Breast epithelium (tissue), 4 donors: ENCODE measurements around the gene KRT34. TPM values are rescaled to one million over a fixed set of nuclear protein-coding genes. Genes with fewer than 3 reads are reported as not detected.

ENCODE experiments used
- DNase-seq, 2 donors: peaks; one replicate each; pipeline ENCODE4 v3.0.0-alpha.2; 2019; ENCODE audit warnings: low spot score in 2 of 2
- H3K27ac ChIP-seq, 2 donors: fragments of 200-600 bp; sonication (generic) in 1 of 2; one replicate each; pipeline ENCODE4 v1.5.1; 2016 to 2019; ENCODE audit warnings: mild to moderate bottlenecking in 1 of 2
- H3K27me3 ChIP-seq, 2 donors: fragments of 200-600 bp; sonication (generic) in 1 of 2; one replicate each; pipeline versions ENCODE4 v1.5.1 to v1.6.0; 2017 to 2019; ENCODE audit warnings: control low read depth in 1 of 2, mild to moderate bottlenecking in 1 of 2
- H3K36me3 ChIP-seq: fragments of 200-600 bp; one replicate; pipeline ENCODE4 v1.5.1; 2019
- H3K4me1 ChIP-seq, 2 donors: fragments of 200-600 bp; sonication (generic); one replicate each; pipeline ENCODE4 v1.5.1; 2016 to 2019; ENCODE audit warnings: control low read depth in 1 of 2
- H3K4me3 ChIP-seq, 3 donors: fragments of 200-600 bp; sonication (generic); 1 replicate in 2 of 3; 2 replicates in 1 of 3; pipeline ENCODE4 v1.5.1; 2016 to 2019; ENCODE audit warnings: mild to moderate bottlenecking in 3 of 3, moderate library complexity in 2 of 3
- H3K9me3 ChIP-seq, 2 donors: fragments of 200-600 bp; sonication (generic) in 1 of 2; one replicate each; pipeline ENCODE4 v1.5.1; 2016 to 2019; ENCODE audit warnings: control low read depth in 1 of 2
- POLR2A ChIP-seq: fragments of 450-650 bp; IDR thresholded peaks from one replicate; pipeline ENCODE4 v1.6.1; 2016; ENCODE audit warnings: antibody characterized with exemption, mild to moderate bottlenecking, moderate library complexity
- POLR2AphosphoS5 ChIP-seq, 3 donors: sonication (generic); formaldehyde crosslinking; IDR thresholded peaks; one replicate each; pipeline ENCODE4 v1.6.1; 2017; ENCODE audit warnings: antibody characterized with exemption in 3 of 3
- intact Hi-C: fragments of 100-400 bp; cut with DNase I; formaldehyde crosslinking; loops from one replicate; pipeline ENCODE4 v1.15.1; 2023; ENCODE audit warnings: low total_unique reads
- total RNA-seq, 3 donors: library from RNA; depleted of rRNA; stranded (reverse); fragments of >200 nt; gene quantifications; one replicate each; pipeline ENCODE4 v1.1.0, GENCODE V29; 2016
- TF ChIP-seq, protein P1 (sequence below), 3 donors: fragments of 450-650 bp; IDR thresholded peaks; one replicate each; pipeline ENCODE4 v1.5.1; 2016 to 2017; ENCODE audit warnings: antibody characterized with exemption in 3 of 3, mild to moderate bottlenecking in 3 of 3, moderate library complexity in 3 of 3

The KRT34 gene
- total RNA-seq, 3 donors from 2014 or later = not detected

DNA sequence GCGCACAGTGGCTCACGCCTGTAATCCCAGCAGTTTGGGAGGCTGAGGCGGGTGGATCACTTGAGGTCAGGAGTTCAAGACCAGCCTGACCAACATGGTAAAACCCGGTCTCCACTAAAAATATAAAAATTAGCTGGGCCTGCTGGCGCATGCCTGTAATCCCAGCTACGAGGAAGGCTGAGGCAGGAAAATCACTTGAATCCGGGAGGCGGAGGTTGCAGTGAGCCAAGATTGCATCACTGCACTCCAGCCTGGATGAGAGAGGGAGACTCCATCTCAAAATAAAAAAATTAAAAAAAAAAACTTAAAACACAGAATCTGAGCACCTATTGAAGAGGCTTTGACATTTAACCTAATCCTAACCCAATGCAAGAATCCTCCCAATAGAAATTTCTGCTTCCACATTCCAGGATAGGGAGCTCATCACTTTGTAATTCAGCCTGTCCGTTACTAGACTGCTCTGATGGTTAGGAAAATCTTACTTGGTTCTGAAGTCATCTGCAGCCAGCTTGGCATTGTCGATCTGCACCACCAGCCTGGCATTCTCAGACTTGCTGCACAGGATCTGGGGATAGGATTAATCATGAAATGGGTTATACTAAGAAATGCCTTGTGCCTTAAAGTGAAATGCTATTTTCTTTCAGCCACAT is 14.6 kb downstream of the KRT34 start:
- no peaks in the 10 kb centered on the region for H3K4me1 ChIP-seq
- intact Hi-C loops = no loop called here
- no peaks in the 10 kb centered on the region for H3K36me3 ChIP-seq
- TF ChIP-seq POLR2A (no peak), POLR2AphosphoS5 (IDR thresholded peaks at IDR 0.05) (no peak)
- TF ChIP-seq, protein P1, sequence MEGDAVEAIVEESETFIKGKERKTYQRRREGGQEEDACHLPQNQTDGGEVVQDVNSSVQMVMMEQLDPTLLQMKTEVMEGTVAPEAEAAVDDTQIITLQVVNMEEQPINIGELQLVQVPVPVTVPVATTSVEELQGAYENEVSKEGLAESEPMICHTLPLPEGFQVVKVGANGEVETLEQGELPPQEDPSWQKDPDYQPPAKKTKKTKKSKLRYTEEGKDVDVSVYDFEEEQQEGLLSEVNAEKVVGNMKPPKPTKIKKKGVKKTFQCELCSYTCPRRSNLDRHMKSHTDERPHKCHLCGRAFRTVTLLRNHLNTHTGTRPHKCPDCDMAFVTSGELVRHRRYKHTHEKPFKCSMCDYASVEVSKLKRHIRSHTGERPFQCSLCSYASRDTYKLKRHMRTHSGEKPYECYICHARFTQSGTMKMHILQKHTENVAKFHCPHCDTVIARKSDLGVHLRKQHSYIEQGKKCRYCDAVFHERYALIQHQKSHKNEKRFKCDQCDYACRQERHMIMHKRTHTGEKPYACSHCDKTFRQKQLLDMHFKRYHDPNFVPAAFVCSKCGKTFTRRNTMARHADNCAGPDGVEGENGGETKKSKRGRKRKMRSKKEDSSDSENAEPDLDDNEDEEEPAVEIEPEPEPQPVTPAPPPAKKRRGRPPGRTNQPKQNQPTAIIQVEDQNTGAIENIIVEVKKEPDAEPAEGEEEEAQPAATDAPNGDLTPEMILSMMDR (IDR thresholded peaks at IDR 0.05) = no peak
- H3K4me3 ChIP-seq = no peak overlapping the region
- no peaks in the 10 kb centered on the region for H3K27me3 ChIP-seq
- H3K9me3 ChIP-seq = no peaks in the 10 kb centered on the region
- no peak overlapping the region for H3K27ac ChIP-seq
- peak in 1 of 2 donors; percentile 41 for DNase-seq

DNA sequence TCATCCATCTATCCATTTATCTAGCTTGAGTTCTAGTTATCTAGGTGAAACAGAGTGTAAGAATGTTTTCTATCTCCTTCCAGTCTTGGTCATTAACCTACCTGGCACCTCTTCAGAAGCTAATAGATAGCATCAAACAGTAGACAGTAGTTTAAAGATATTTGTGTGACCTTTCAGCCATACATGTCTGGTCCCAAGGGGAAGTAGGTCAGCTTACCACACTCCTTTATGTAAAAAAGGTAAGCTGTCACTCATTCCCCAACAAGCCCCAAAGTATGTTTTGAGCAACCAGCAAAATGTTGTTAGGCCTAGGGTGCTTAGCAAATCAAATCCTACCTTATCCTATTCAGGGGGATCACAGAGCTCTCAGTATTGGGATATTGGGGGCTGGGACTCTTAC is 16.0 kb downstream of the KRT34 start:
- TF ChIP-seq POLR2A = no peak
- TF ChIP-seq, protein P1 (IDR thresholded peaks at IDR 0.05) = no peak
- TF ChIP-seq POLR2AphosphoS5 (IDR thresholded peaks at IDR 0.05) = no peak
- Histone ChIP-seq H3K4me3 (no peak overlapping the region), H3K36me3 (no peaks in the 10 kb centered on the region), H3K9me3 (no peaks in the 10 kb centered on the region), H3K27me3 (no peaks in the 10 kb centered on the region), H3K27ac (no peak overlapping the region), H3K4me1 (no peaks in the 10 kb centered on the region)
- DNase-seq = no peak
- intact Hi-C loops = no loop called here

DNA sequence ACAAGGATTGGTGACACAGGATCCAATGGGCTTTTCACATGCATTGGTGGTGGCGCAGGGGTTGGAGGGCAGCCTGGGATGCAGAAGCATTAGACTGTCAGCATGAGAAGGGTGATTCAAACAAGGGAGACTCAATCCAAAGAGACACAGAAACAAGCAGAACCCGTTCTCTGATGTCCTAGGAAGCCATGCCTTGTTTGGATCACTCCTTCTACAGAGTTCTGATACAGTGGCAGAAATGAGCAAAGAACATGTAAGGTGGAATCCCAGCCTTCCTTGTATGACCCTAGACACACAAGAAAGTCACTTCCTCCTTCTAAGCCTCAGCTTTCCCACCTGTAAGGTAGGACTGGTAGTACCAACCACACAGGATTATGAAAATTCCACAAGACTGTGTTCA is 18.2 kb downstream of the KRT34 start:
- Histone ChIP-seq H3K27me3 (no peaks in the 10 kb centered on the region), H3K27ac (no peak overlapping the region), H3K36me3 (no peaks in the 10 kb centered on the region), H3K9me3 (no peaks in the 10 kb centered on the region), H3K4me1 (no peaks in the 10 kb centered on the region), H3K4me3 (no peak overlapping the region)
- intact Hi-C loops = no loop called here
- DNase-seq = no peak
- TF ChIP-seq POLR2AphosphoS5 (IDR thresholded peaks at IDR 0.05) (no peak), POLR2A (no peak)
- TF ChIP-seq, protein P1 (IDR thresholded peaks at IDR 0.05) = no peak

DNA sequence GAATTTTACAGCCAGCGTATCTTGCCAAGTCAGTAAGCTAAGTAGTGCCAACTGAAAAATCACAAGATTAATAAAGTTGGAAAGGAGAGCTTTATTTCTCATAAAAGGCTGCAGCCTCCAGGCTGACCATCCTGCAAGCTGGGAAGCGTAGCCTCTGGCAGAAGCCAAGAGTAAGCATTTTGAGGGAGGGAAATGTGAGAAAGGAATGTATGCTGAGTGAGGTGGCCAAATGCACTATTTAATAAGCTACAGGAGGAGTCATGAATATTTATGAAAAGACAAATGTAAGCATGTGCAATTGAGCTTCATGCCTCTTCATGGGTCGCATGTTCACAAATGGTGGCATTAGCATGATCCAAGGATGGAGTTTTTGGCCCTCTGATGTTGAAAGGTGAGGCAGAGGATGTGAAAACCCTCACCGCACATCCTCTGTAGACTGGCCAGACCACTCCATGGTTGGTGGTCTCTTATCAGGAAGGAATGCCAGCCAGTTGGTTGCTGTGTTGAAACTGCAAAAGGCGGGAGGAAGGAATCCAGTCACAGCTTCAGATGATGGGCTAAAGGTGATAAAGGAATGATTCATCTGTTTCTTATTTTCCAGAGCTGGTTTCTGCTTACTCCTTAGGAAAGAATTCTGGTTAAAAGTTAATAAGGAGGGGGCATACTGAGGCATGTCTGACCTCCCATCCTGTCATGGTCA is 21.7 kb downstream of the KRT34 start:
- Histone ChIP-seq H3K27me3 (no peaks in the 10 kb centered on the region), H3K4me3 (no peak overlapping the region), H3K9me3 (no peaks in the 10 kb centered on the region), H3K36me3 (no peaks in the 10 kb centered on the region), H3K4me1 (no peaks in the 10 kb centered on the region), H3K27ac (no peak overlapping the region)
- intact Hi-C loops = no loop called here
- TF ChIP-seq POLR2AphosphoS5 (IDR thresholded peaks at IDR 0.05) = no peak
- no peak for DNase-seq

DNA sequence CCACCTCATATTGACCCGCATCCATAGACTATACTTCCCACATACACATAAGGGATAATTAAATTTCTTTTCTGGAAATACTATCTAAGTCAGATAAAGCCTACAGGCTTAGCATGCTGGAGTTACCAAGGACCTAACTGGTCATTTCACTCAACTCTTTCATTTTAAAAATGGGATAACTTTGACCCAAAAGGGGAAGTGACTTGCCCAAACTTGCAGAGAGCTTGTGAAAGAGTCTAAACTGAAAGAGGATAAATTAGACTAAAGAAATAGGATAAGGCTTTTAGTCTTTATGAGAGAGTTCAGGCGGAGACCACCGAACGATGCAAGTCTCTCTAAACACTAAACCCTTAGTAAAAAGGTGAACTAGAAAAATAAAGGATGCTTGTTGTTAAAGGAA is 27.6 kb downstream of the KRT34 start:
- no peaks in the 10 kb centered on the region for H3K4me1 ChIP-seq
- intact Hi-C loops = no loop called here
- no peaks in the 10 kb centered on the region for H3K36me3 ChIP-seq
- no peaks in the 10 kb centered on the region for H3K9me3 ChIP-seq
- H3K27me3 ChIP-seq = no peaks in the 10 kb centered on the region
- TF ChIP-seq POLR2A = no peak
- TF ChIP-seq POLR2AphosphoS5 (IDR thresholded peaks at IDR 0.05) = no peak
- TF ChIP-seq, protein P1 (IDR thresholded peaks at IDR 0.05) = no peak
- H3K27ac ChIP-seq = no peak overlapping the region
- no peak overlapping the region for H3K4me3 ChIP-seq
- DNase-seq = no peak
